Activated CD8-positive, alpha-beta T cell treated with anti-CD3 and anti-CD28 coated beads for 36 hours (primary cell): ENCODE measurements around the gene OR2V2. TPM values are rescaled to one million over a fixed set of nuclear protein-coding genes. Genes with fewer than 3 reads are reported as not detected.

Experiments
- ATAC-seq: fragments of 200-7000 bp; cut with Tn5 transposase; one replicate; pipeline ENCODE4 v1.10.0; 2021; ENCODE audit warnings: mild to moderate bottlenecking, moderate library complexity
- CTCF ChIA-PET: fragments of 350-600 bp; sonication (Branson Sonifier 250); formaldehyde crosslinking; loops from one replicate; lab custom pipeline; 2021; ENCODE audit warnings: antibody characterized with exemption; lab: Charles Lee
- POLR2A ChIA-PET: fragments of 350-600 bp; sonication (Branson Sonifier 250); formaldehyde crosslinking; loops from one replicate; lab custom pipeline; 2021; ENCODE audit warnings: antibody characterized with exemption; lab: Charles Lee
- DNase-seq: peaks from one replicate; pipeline ENCODE4 v3.0.0-alpha.2; 2020
- H3K27ac Mint-ChIP-seq: one replicate; pipeline ENCODE4 v1.8.0; 2021; ENCODE audit warnings: mild to moderate bottlenecking, mixed read lengths
- H3K27me3 Mint-ChIP-seq: one replicate; pipeline ENCODE4 v1.8.0; 2021; ENCODE audit warnings: mixed read lengths
- H3K36me3 Mint-ChIP-seq: one replicate; pipeline ENCODE4 v1.8.0; 2021; ENCODE audit warnings: low read depth, mixed read lengths
- H3K4me1 Mint-ChIP-seq: one replicate; pipeline ENCODE4 v1.8.0; 2021; ENCODE audit warnings: low read depth, mixed read lengths
- H3K4me3 Mint-ChIP-seq: one replicate; pipeline ENCODE4 v1.8.0; 2021; ENCODE audit warnings: mild to moderate bottlenecking, moderate library complexity, mixed read lengths
- H3K9me3 Mint-ChIP-seq: one replicate; pipeline ENCODE4 v1.8.0; 2021; ENCODE audit warnings: mixed read lengths
- intact Hi-C: fragments of 100-400 bp; cut with micrococcal nuclease; formaldehyde crosslinking; loops from one replicate; pipeline ENCODE4 v1.10.0; 2022
- total RNA-seq, 2 experiments: library from RNA; stranded (reverse); gene quantifications; one replicate each; pipeline ENCODE4 v1.2.3, GENCODE V29; 2021
- TF ChIP-seq, protein P1 (sequence below): fragments of 200-600 bp; IDR thresholded peaks from one replicate; pipeline ENCODE4 v1.8.0; 2022; ENCODE audit warnings: antibody characterized with exemption, mild to moderate bottlenecking

The OR2V2 gene
- total RNA-seq, 2 experiments from 2014 or later = not detected

- intact Hi-C loops = no loop called here
- TF ChIP-seq, protein P1, sequence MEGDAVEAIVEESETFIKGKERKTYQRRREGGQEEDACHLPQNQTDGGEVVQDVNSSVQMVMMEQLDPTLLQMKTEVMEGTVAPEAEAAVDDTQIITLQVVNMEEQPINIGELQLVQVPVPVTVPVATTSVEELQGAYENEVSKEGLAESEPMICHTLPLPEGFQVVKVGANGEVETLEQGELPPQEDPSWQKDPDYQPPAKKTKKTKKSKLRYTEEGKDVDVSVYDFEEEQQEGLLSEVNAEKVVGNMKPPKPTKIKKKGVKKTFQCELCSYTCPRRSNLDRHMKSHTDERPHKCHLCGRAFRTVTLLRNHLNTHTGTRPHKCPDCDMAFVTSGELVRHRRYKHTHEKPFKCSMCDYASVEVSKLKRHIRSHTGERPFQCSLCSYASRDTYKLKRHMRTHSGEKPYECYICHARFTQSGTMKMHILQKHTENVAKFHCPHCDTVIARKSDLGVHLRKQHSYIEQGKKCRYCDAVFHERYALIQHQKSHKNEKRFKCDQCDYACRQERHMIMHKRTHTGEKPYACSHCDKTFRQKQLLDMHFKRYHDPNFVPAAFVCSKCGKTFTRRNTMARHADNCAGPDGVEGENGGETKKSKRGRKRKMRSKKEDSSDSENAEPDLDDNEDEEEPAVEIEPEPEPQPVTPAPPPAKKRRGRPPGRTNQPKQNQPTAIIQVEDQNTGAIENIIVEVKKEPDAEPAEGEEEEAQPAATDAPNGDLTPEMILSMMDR = no peak
- POLR2A ChIA-PET = no interaction called here
These were observed 35.3 kb downstream of the OR2V2 start for GRCh38 chr5:181182651-181183050.

DNA sequence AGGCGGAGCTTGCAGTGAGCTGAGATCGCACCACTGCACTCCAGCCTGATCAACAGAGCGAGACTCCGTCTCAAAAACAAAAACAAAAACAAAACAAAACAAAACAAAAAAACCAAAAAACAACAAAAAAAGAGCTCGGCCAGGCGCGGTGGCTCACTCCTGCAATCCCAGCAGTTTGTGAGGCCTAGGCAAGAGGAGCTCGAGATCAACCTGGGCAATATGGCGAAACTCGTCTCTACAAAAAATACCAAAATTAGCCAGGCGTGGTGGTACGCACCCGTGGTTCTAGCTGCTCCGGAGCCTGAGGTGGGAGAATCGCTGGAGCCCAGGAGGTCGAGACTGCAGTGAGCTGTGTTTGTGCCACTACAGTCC lies 37.4 kb downstream of the OR2V2 start:
- ATAC-seq = no peak
- Mint-ChIP-seq H3K36me3 (peaks cover 2% of the 10 kb centered on the region), H3K4me1 (peaks cover 28% of the 10 kb centered on the region), H3K27ac (peak overlapping the region; percentile 96), H3K4me3 (peak overlapping the region; percentile 86), H3K9me3 (no peaks in the 10 kb centered on the region), H3K27me3 (peaks cover 4% of the 10 kb centered on the region)
- intact Hi-C loops = no loop called here
- TF ChIP-seq, protein P1 = no peak
- POLR2A ChIA-PET = interaction anchor here (0.6 to 2.5 kb wide), 10 partner anchors 9 to 76 kb away, joined by 3 to 16 read pairs (median 4); partner anchors contain the start of genes RACK1, TRIM41, TRIM52 and TRIM7
- no peak for DNase-seq
- CTCF ChIA-PET = interaction anchor here (0.6 to 2.6 kb wide), 10 partner anchors 11 to 59 kb away, joined by 3 to 34 read pairs (median 4); partner anchors contain the start of gene RACK1

More at GRCh38 chr5:181182651-181183050, 35.3 kb downstream of the OR2V2 start:
- no peak for DNase-seq
- CTCF ChIA-PET = interaction anchor here (1.6 kb wide), 1 partner anchor 11 kb away, joined by 4 read pairs; no protein-coding TSS in a partner anchor
- no peak for ATAC-seq
- no peaks in the 10 kb centered on the region for H3K9me3 Mint-ChIP-seq
- peaks cover 2% of the 10 kb centered on the region for H3K27me3 Mint-ChIP-seq
- H3K4me1 Mint-ChIP-seq = peaks cover 22% of the 10 kb centered on the region
- peak overlapping the region; percentile 82 for H3K27ac Mint-ChIP-seq
- peak overlapping the region; percentile 65 for H3K4me3 Mint-ChIP-seq
- no peaks in the 10 kb centered on the region for H3K36me3 Mint-ChIP-seq

DNA sequence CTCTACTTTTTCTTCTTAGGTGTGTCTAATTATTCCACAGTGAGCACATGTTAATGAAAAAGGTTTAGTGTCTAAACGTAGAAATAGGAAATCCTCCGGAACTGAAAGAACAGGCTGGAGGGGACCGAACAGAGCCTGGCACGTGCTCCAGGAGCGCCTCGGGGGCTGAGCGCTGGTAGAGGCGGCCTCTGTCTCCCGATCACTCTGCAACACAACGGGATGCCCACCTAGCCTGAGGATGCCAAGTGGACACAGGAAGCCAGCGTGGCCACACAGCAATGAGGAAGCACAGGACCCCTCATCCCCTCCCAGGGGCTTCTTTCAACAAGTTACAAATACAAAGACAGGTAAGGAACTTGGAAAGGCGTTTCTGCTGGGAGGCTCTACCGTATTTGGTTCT lies 38.2 kb downstream of the OR2V2 start:
- CTCF ChIA-PET = interaction anchor here (1.2 to 2.6 kb wide), 4 partner anchors 12 to 26 kb away, joined by 3 to 34 read pairs (median 6); no protein-coding TSS in a partner anchor
- TF ChIP-seq, protein P1 = no peak
- POLR2A ChIA-PET = interaction anchor here (0.6 to 2.5 kb wide), 7 partner anchors 8 to 76 kb away, joined by 3 to 16 read pairs (median 6); partner anchors contain the start of genes RACK1 and TRIM52
- intact Hi-C loops = no loop called here
- Mint-ChIP-seq H3K27me3 (peaks cover 4% of the 10 kb centered on the region), H3K27ac (no peak overlapping the region), H3K36me3 (peaks cover 2% of the 10 kb centered on the region), H3K4me1 (peaks cover 28% of the 10 kb centered on the region), H3K9me3 (no peaks in the 10 kb centered on the region), H3K4me3 (no peak overlapping the region)
- no peak for ATAC-seq
- no peak for DNase-seq

GRCh38 chr5:181186022-181186421 lies 38.6 kb downstream of the OR2V2 start:
- H3K36me3 Mint-ChIP-seq = peaks cover 2% of the 10 kb centered on the region
- intact Hi-C loops = no loop called here

More at GRCh38 chr5:181186022-181186421, 38.6 kb downstream of the OR2V2 start:
- Mint-ChIP-seq H3K9me3 (no peaks in the 10 kb centered on the region), H3K27ac (no peak overlapping the region), H3K4me1 (peaks cover 28% of the 10 kb centered on the region), H3K27me3 (peaks cover 4% of the 10 kb centered on the region), H3K4me3 (no peak overlapping the region)
- ATAC-seq (no peak), DNase-seq (no peak)
- ChIA-PET POLR2A (interaction anchor here (1.9 to 5.0 kb wide), 5 partner anchors 11 to 75 kb away, joined by 6 to 46 read pairs (median 11); partner anchors contain the start of genes RACK1 and TRIM52), CTCF (interaction anchor here (1.0 to 2.6 kb wide), 3 partner anchors 12 to 18 kb away, joined by 3 to 34 read pairs (median 8); no protein-coding TSS in a partner anchor)
- TF ChIP-seq, protein P1 = no peak
